Stimulated activated CD8-positive, alpha-beta memory T cell treated with anti-CD3 and anti-CD28 coated beads, Interleukin-2, amount 100 ng/mL, for 1 hour (primary cell): ENCODE results near the gene SHROOM1.

Source experiments
- DNase-seq, 2 donors: peaks; one replicate each; pipeline ENCODE4 v3.0.0-alpha.2; 2020; ENCODE audit warnings: low read depth in 2 of 2

The SHROOM1 gene

GRCh38 chr5:132777209-132778069, 53.0 kb downstream of the SHROOM1 start, which contains the start of gene SEPTIN8:
SEPTIN8 (minus strand) TSS chr5:132777239; CDS start chr5:132777137, 102 bp downstream.
- no peak for DNase-seq

DNA sequence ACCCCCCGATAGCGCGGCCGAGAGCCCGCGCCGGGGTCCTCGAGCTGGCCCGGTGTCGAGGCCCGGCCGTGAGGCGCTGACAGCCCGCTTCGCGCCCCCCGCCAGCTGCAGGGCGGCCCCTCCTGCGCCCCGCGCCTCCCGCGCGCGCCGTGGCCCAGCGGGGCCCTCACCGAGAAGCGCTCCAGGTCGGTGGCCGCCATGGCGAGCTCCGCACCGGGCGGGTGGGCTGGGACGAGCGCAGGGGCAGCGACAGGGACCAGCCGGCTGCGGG, 53.6 kb downstream of the SHROOM1 start:
- DNase-seq = no peak

DNA sequence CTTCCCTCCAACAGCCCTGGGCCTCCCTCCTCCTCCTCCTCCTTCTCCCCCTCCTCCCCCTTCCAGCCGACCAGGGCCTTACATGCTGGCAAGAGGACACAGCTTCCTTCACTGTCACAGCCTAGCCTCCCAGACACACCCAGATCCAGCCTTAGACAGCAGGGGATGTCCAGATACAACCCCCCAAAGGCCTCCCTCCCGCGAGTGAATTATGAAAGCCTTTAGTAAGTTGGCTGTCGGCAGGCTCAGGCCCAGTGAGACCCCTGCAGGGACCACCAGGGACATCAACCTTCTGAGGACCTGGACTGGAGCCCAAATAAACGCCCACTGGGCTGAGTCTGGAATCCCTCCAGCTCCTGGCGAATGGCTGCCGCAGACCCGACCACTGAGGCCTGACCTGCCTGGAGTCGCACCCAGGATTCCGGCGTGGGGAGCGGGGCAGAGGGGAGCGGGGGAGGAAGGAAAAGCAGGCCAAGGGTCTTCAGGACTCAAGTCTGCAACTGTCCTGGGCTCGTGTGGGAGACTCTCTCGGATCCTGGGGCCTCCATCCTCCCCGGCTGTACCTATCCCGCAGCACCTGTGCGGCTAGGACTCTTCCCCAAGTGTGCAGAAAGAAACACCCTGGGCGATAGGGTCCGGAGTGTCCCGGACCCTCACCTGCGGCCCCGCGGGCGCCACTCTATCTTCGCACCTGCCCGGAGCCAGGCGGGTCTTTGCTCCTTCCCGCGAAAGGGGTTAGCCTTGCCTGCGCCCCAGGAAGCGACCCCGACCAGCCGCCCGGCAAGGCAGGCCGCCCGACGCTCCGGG, 54.1 kb downstream of the SHROOM1 start:
- no peak for DNase-seq

DNA sequence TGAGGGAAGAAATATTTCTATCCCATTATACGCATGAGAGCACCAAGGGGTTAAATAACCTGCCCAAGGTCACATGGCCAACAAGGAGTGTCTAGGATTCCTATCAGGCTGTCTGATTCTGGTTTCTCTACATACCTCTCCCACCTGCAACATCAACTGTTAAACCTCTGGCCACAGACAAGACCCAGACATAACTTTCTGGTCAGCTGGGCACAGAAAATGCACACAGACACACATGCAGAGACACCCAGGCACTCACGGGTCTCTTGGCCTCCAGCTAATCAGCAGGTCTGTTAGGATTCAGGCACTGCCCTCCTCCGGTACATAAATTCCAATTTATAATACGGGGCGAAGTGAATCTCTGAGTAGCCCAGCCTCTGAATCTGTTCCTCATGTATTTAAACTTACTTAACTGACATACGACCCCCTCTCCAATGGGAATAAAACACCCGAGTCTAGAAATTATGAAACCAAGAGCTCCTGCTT, 54.9 kb downstream of the SHROOM1 start:
- DNase-seq = no peak

GRCh38 chr5:132774896-132775295, 55.6 kb downstream of the SHROOM1 start:
- DNase-seq = no peak

- no peak for DNase-seq
These were observed 56.0 kb downstream of the SHROOM1 start for GRCh38 chr5:132774406-132774805.

DNA sequence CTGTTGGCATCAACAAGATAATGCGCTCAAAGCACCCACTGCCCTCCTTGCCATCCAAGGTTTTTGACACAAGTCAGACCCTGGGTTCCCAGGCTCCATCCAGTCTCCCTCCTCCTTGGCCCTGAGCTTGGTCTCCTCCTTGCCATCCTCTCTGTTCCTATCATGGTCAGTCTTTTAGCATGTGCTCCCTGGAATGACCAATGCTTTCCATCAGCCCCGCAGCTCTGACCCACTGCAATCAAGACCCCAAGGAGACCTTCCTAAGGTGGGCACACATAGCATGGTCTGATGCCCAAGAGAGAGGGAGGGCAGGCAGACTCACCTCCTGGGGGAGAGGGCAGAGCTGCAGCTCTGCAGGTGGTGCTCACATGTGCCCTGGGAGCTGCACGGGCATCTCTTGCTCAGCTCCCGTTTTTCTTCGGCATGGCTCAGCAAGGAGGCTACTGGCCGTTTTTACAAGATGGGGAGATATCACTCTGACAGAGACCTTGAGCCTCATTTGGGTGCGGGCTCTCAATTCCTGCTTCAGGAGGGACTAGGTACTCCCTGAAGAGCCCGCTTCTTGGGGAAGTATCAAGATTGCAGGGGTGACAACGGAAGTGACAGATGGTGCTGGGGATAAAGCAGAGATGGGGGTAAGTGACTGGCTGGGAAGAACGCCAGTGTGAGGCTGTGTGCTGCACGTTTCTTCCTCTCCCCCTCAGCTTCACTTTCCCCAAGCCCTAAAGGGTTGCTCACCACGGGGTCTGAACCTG, 56.7 kb downstream of the SHROOM1 start:
- DNase-seq = no peak

DNA sequence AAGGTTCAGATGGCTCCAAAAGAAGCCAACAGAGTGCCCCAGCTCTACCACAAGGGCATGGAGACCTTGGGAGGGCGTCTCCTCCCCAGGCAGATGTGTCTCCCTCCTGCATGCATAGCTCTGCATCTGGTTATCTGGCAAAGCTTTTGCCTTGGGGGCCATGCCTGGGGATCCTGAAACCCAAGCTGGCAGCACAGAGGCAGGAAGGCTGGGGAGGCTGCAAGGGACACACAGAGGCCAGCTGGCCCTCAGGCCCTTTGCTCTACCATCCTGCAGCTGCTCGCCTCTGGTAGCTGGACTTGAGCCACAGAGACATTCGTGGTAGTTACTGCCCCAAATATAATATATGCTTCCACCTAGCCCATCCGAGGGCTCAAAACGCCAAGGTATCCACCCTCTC, 57.3 kb downstream of the SHROOM1 start:
- no peak for DNase-seq

GRCh38 chr5:132772291-132773070, 58.0 kb downstream of the SHROOM1 start:
- no peak for DNase-seq
